GM23248 (cell line): ENCODE measurements around the gene KLF13. TPM values are rescaled to one million over a fixed set of nuclear protein-coding genes. Genes with fewer than 3 reads are reported as not detected.
A peak's percentile ranks its signal among the peaks of the same experiment; 100 is the strongest.

Source experiments
- DNase-seq: peaks from one replicate; pipeline ENCODE4 v3.0.0-alpha.2; 2015
- H2AFZ ChIP-seq: fragments of 200-600 bp; sonication (generic); 2 replicates; pipeline ENCODE4 v1.6.1; 2016; ENCODE audit warnings: antibody characterized with exemption
- H3F3A ChIP-seq: fragments of 200-600 bp; sonication (generic); 2 replicates; pipeline ENCODE4 v1.6.1; 2016; ENCODE audit warnings: mild to moderate bottlenecking, antibody characterized with exemption, mixed run types; ENCODE audit not compliant: insufficient read depth
- H3K27ac ChIP-seq: fragments of 200-600 bp; sonication (generic); 2 replicates; pipeline ENCODE4 v1.5.1; 2016; ENCODE audit warnings: mild to moderate bottlenecking
- H3K27me3 ChIP-seq: fragments of 200-600 bp; sonication (generic); replicated peaks from 2 replicates; pipeline ENCODE4 v1.6.1; 2016; ENCODE audit warnings: mild to moderate bottlenecking; ENCODE audit not compliant: insufficient read depth
- H3K36me3 ChIP-seq: fragments of 200-600 bp; sonication (generic); 2 replicates; pipeline ENCODE4 v1.6.1; 2016; ENCODE audit warnings: low read depth, mild to moderate bottlenecking
- H3K4me1 ChIP-seq: fragments of 200-600 bp; sonication (generic); 2 replicates; pipeline ENCODE4 v1.6.1; 2016; ENCODE audit warnings: mild to moderate bottlenecking; ENCODE audit not compliant: insufficient read depth
- H3K4me2 ChIP-seq: fragments of 200-600 bp; sonication (generic); one replicate; pipeline ENCODE4 v1.6.1; 2016; ENCODE audit warnings: mild to moderate bottlenecking; ENCODE audit not compliant: unreplicated experiment
- H3K4me3 ChIP-seq: fragments of 200-600 bp; sonication (generic); 2 replicates; pipeline ENCODE4 v1.5.1; 2016; ENCODE audit warnings: mild to moderate bottlenecking
- H3K79me2 ChIP-seq: fragments of 200-600 bp; sonication (generic); 2 replicates; pipeline ENCODE4 v1.6.1; 2016; ENCODE audit warnings: mild to moderate bottlenecking; ENCODE audit not compliant: insufficient read depth
- H3K9ac ChIP-seq: fragments of 200-600 bp; sonication (generic); 2 replicates; pipeline ENCODE4 v1.6.1; 2016; ENCODE audit warnings: mild to moderate bottlenecking
- H3K9me2 ChIP-seq: fragments of 200-600 bp; sonication (generic); 2 replicates; pipeline ENCODE4 v1.6.1; 2016; ENCODE audit warnings: mixed run types, mild to moderate bottlenecking, moderate library complexity; ENCODE audit not compliant: insufficient read depth
- H3K9me3 ChIP-seq: fragments of 200-600 bp; sonication (generic); one replicate; pipeline ENCODE4 v1.6.1; 2017; ENCODE audit warnings: low read depth
- H4K20me1 ChIP-seq: fragments of 200-600 bp; sonication (generic); 2 replicates; pipeline ENCODE4 v1.6.0; 2016; ENCODE audit not compliant: insufficient read depth
- EZH2 ChIP-seq: fragments of 200-600 bp; sonication (generic); IDR thresholded peaks from 2 replicates; pipeline ENCODE4 v1.6.1; 2018; ENCODE audit warnings: antibody characterized with exemption, mild to moderate bottlenecking; ENCODE audit not compliant: insufficient read depth, poor library complexity, severe bottlenecking
- EZH2phosphoT487 ChIP-seq: fragments of 200-600 bp; sonication (generic); IDR thresholded peaks from 2 replicates; pipeline ENCODE4 v1.6.1; 2018; ENCODE audit warnings: antibody characterized with exemption, moderate library complexity, mild to moderate bottlenecking, low read depth; ENCODE audit not compliant: insufficient read depth
- WGBS, 2 experiments: methylation state at CpG; one replicate each; pipeline ENCODE4 v1.1.6; 2015 to 2017; ENCODE audit warnings: low lambda C conversion rate in 2 of 2, low coverage in 1 of 2; ENCODE audit errors: missing lambda C conversion rate in 2 of 2; 5-methylcytosine and 5-hydroxymethylcytosine counted together
- in situ Hi-C: fragments of 300-500 bp; cut with MboI; formaldehyde crosslinking; loops from 2 replicates; pipeline ENCODE4 v1.15.0; 2020
- polyA plus RNA-seq: library from polyadenylated mRNA; unstranded; fragments of >200 nt; fragmentation: Nextera tagmentation; extraction: Ambion mirVana; gene quantifications from 2 replicates; pipeline ENCODE4 v1.2.1, GENCODE V29; 2016
- total RNA-seq: library from RNA; depleted of rRNA; stranded (reverse); fragments of >200 nt; shearing (Covaris generic); gene quantifications from 2 replicates; pipeline ENCODE4 v1.2.3, GENCODE V29; 2014

KLF13 gene
- total and polyA plus RNA-seq, 2 experiments from 2014 or later: 8.0 to 38.9 TPM

GRCh38 chr15:31325595-31326155 lies 960 bp upstream of the KLF13 start:
- WGBS, 2 experiments: 2% methylated on average over 22 to 24 of the region's 58 CpGs
- Histone ChIP-seq H3K9me2 (no peaks in the 10 kb centered on the region), H2AFZ (peak overlapping the region; percentile 63), H3K27me3 (no peaks in the 10 kb centered on the region), H4K20me1 (no peaks in the 10 kb centered on the region), H3K4me1 (0 out of 2 replicates have a peak, but pooled peaks cover 5% of the 10 kb centered on the region), H3K27ac (peak overlapping the region; percentile 93), H3K4me2 (peak overlapping the region; percentile 92), H3K79me2 (peaks cover 27% of the 10 kb centered on the region), H3F3A (0 out of 2 replicates have a peak, but pooled peaks cover 8% of the 10 kb centered on the region), H3K9ac (peak overlapping the region; percentile 91), H3K4me3 (peak overlapping the region; percentile 77), H3K9me3 (no peaks in the 10 kb centered on the region), H3K36me3 (no peaks in the 10 kb centered on the region)
- TF ChIP-seq EZH2 (no peak), EZH2phosphoT487 (no peak)
- in situ Hi-C loops: no loop called here
- DNase-seq: peak; percentile 58

GRCh38 chr15:31326875-31327668 lies 437 bp downstream of the KLF13 start:
- peak; percentile 90 for DNase-seq
- WGBS, 2 experiments: 0 to 1% methylated on average over 38 to 46 of the region's 130 CpGs
- H3K9ac ChIP-seq: peak overlapping the region; percentile 91

GRCh38 chr15:31327669-31328427 lies 1.2 kb downstream of the KLF13 start:
- no peaks in the 10 kb centered on the region for H3K9me3 ChIP-seq
- H3K4me1 ChIP-seq: 0 out of 2 replicates have a peak, but pooled peaks cover 5% of the 10 kb centered on the region
- no peaks in the 10 kb centered on the region for H4K20me1 ChIP-seq
- H3K4me2 ChIP-seq: peak overlapping the region; percentile 99
- DNase-seq: peak; percentile 77
- in situ Hi-C loops: no loop called here
- peak overlapping the region; percentile 91 for H3K9ac ChIP-seq
- 0 out of 2 replicates have a peak, but pooled peaks cover 8% of the 10 kb centered on the region for H3F3A ChIP-seq
- H3K27me3 ChIP-seq: no peaks in the 10 kb centered on the region
- peaks cover 48% of the 10 kb centered on the region for H3K79me2 ChIP-seq
- no peaks in the 10 kb centered on the region for H3K36me3 ChIP-seq
- H2AFZ ChIP-seq: peak overlapping the region; percentile 50
- 1 to 2% methylated on average over 43 to 61 of the region's 108 CpGs for WGBS, 2 experiments
- TF ChIP-seq EZH2: no peak
- TF ChIP-seq EZH2phosphoT487: no peak
- H3K27ac ChIP-seq: peak overlapping the region; percentile 93
- no peaks in the 10 kb centered on the region for H3K9me2 ChIP-seq
- H3K4me3 ChIP-seq: peak overlapping the region; percentile 80

More at GRCh38 chr15:31326875-31327668, 437 bp downstream of the KLF13 start:
- peak overlapping the region; percentile 80 for H3K4me3 ChIP-seq
- H3K9me2 ChIP-seq: no peaks in the 10 kb centered on the region
- 0 out of 2 replicates have a peak, but pooled peaks cover 5% of the 10 kb centered on the region for H3K4me1 ChIP-seq
- no peaks in the 10 kb centered on the region for H3K9me3 ChIP-seq
- in situ Hi-C loops: no loop called here
- H3K36me3 ChIP-seq: no peaks in the 10 kb centered on the region
- no peak for TF ChIP-seq EZH2phosphoT487
- H3K79me2 ChIP-seq: peaks cover 41% of the 10 kb centered on the region
- H3K27ac ChIP-seq: peak overlapping the region; percentile 93
- no peaks in the 10 kb centered on the region for H3K27me3 ChIP-seq
- H4K20me1 ChIP-seq: no peaks in the 10 kb centered on the region
- peak overlapping the region; percentile 31; the same call in 1 of the 2 replicates for H2AFZ ChIP-seq
- H3K4me2 ChIP-seq: peak overlapping the region; percentile 76
- 0 out of 2 replicates have a peak, but pooled peaks cover 8% of the 10 kb centered on the region for H3F3A ChIP-seq

GRCh38 chr15:31328428-31328968 lies 1.9 kb downstream of the KLF13 start:
- Histone ChIP-seq H3K9me2 (no peaks in the 10 kb centered on the region), H3K79me2 (peaks cover 55% of the 10 kb centered on the region), H3K27ac (peak overlapping the region; percentile 93), H3K36me3 (no peaks in the 10 kb centered on the region), H4K20me1 (no peaks in the 10 kb centered on the region), H3K9me3 (no peaks in the 10 kb centered on the region), H3K4me2 (peak overlapping the region; percentile 99), H2AFZ (peak overlapping the region; percentile 50), H3K9ac (peak overlapping the region; percentile 91), H3K4me1 (0 out of 2 replicates have a peak, but pooled peaks cover 5% of the 10 kb centered on the region), H3K4me3 (peak overlapping the region; percentile 80), H3K27me3 (no peaks in the 10 kb centered on the region), H3F3A (0 out of 2 replicates have a peak, but pooled peaks cover 6% of the 10 kb centered on the region)
- DNase-seq: peak; percentile 89
- 0 to 3% methylated on average over 29 to 35 of the region's 35 CpGs for WGBS, 2 experiments
- no peak for TF ChIP-seq EZH2phosphoT487
- TF ChIP-seq EZH2: no peak
- in situ Hi-C loops: no loop called here
